HepG2 (cell line): Measurements from ENCODE around the gene NT5DC4. TPM values are rescaled to one million over a fixed set of nuclear protein-coding genes. Genes with fewer than 3 reads are reported as not detected.

Experiments
- ATAC-seq: fragments of 200-7000 bp; cut with Tn5 transposase; 3 replicates; pipeline ENCODE4 v1.9.1; 2020; ENCODE audit warnings: mild to moderate bottlenecking, moderate library complexity
- BruUV-seq: library from RNA; stranded (reverse); fragments of 400-500 nt; replicated peaks from 2 replicates; lab custom pipeline; 2021; lab: Mats Ljungman, UMichigan
- CTCF ChIA-PET: fragments of 300-600 bp; formaldehyde crosslinking; extraction: SDS; loops from one replicate; lab custom pipeline; 2021; ENCODE audit warnings: low total read pairs, inconsistent platforms, low intra/inter-chr PET ratio; lab: Yijun Ruan, JAX
- POLR2A ChIA-PET: fragments of 350-600 bp; sonication (Branson Sonifier 250); formaldehyde crosslinking; loops from one replicate; lab custom pipeline; 2020; ENCODE audit warnings: antibody characterized with exemption, inconsistent platforms; lab: Yijun Ruan, JAX
- DNase-seq: peaks from one replicate; pipeline ENCODE4 v3.0.0-alpha.2; 2015; ENCODE audit warnings: low spot score
- FAIRE-seq: peaks from 3 replicates; lab custom pipeline; 2011; peaks lifted over from hg19 to GRCh38; lab: Jason Lieb, UNC
- H2AFZ ChIP-seq: one replicate; pipeline ENCODE4 v1.6.1; 2011; ENCODE audit warnings: low read length, inconsistent platforms
- H3K27ac ChIP-seq: fragments of 300-600 bp; 3 replicates; pipeline ENCODE4 v1.8.0; 2011; ENCODE audit warnings: mixed run types, mild to moderate bottlenecking, mixed read lengths, low read length, inconsistent platforms; ENCODE audit not compliant: insufficient read depth; ENCODE audit errors: extremely low read length
- H3K27me3 ChIP-seq, 2 experiments: fragments of 200-600 bp in 1 of 2; 2 replicates in 1 of 2; 3 replicates in 1 of 2; pipeline versions ENCODE4 v1.6.0 to v1.8.0; 2011; ENCODE audit warnings: low read length in 2 of 2, mild to moderate bottlenecking in 2 of 2, moderate library complexity in 2 of 2, inconsistent platforms in 1 of 2; ENCODE audit not compliant: insufficient read depth in 2 of 2, control insufficient read depth in 1 of 2
- H3K36me3 ChIP-seq, 2 experiments: fragments of 200-600 bp in 1 of 2; replicated peaks in 1 of 2; 2 replicates in 1 of 2; 3 replicates in 1 of 2; pipeline versions ENCODE4 v1.5.1 to v1.8.0; 2011; ENCODE audit warnings: low read length in 2 of 2, inconsistent platforms in 1 of 2; ENCODE audit not compliant: insufficient read depth in 2 of 2, control insufficient read depth in 1 of 2
- H3K4me1 ChIP-seq: 2 replicates; pipeline ENCODE4 v1.5.1; 2012; ENCODE audit warnings: low read length, inconsistent platforms; ENCODE audit not compliant: insufficient read depth
- H3K4me2 ChIP-seq: 2 replicates; pipeline ENCODE4 v1.6.0; 2011; ENCODE audit warnings: low read depth, low read length, inconsistent platforms
- H3K4me3 ChIP-seq, 3 experiments: fragments of 200-600 bp in 1 of 3; sonication (generic), shearing (Covaris generic) in 1 of 3; replicated peaks in 1 of 3; 2 replicates each; pipeline ENCODE4 v1.5.1; 2011 to 2016; ENCODE audit warnings: low read length in 3 of 3, inconsistent platforms in 2 of 3, low read depth in 2 of 3, mild to moderate bottlenecking in 2 of 3, control low read depth in 1 of 3, mixed read lengths in 1 of 3; ENCODE audit not compliant: insufficient read depth in 1 of 3
- H3K79me2 ChIP-seq: one replicate; pipeline ENCODE4 v1.6.1; 2011; ENCODE audit warnings: low read length, inconsistent platforms; ENCODE audit not compliant: insufficient read depth
- H3K9ac ChIP-seq: 2 replicates; pipeline ENCODE4 v1.6.0; 2011; ENCODE audit warnings: mild to moderate bottlenecking, low read depth, low read length, inconsistent platforms; ENCODE audit not compliant: insufficient read depth
- H3K9me3 ChIP-seq: 2 replicates; pipeline ENCODE4 v1.5.1; 2012; ENCODE audit warnings: mild to moderate bottlenecking, low read length
- H4K20me1 ChIP-seq: 2 replicates; pipeline ENCODE4 v1.6.0; 2011; ENCODE audit warnings: inconsistent platforms, mild to moderate bottlenecking, low read length, moderate library complexity; ENCODE audit not compliant: insufficient read depth
- ELF1 ChIP-seq: sonication (generic); formaldehyde crosslinking; IDR thresholded peaks from 2 replicates; pipeline ENCODE4 v1.4.0; 2020; ENCODE audit warnings: missing genetic modification reagents
- GRHL1 ChIP-seq: sonication (generic); formaldehyde crosslinking; conservative IDR thresholded peaks from 2 replicates; pipeline ENCODE4 v1.8.0; 2022; ENCODE audit warnings: missing genetic modification reagents
- HNF4A ChIP-seq: sonication (generic); formaldehyde crosslinking; IDR thresholded peaks from 2 replicates; pipeline ENCODE4 v1.4.0; 2020; ENCODE audit warnings: missing genetic modification reagents
- MTA3 ChIP-seq: sonication (generic); formaldehyde crosslinking; IDR thresholded peaks from 2 replicates; pipeline ENCODE4 v1.4.0; 2020; ENCODE audit warnings: missing genetic modification reagents
- NR1H2 ChIP-seq: sonication (generic); formaldehyde crosslinking; IDR thresholded peaks from 2 replicates; pipeline ENCODE4 v1.8.1; 2022; ENCODE audit warnings: low read depth, missing genetic modification reagents, borderline replicate concordance
- NR3C1 ChIP-seq: sonication (generic); formaldehyde crosslinking; IDR thresholded peaks from 2 replicates; pipeline ENCODE4 v1.4.0; 2020; ENCODE audit warnings: missing genetic modification reagents
- POLR2A ChIP-seq, 2 experiments: IDR thresholded peaks; 2 replicates each; pipeline ENCODE4 v1.6.1; 2011; ENCODE audit warnings: low read depth in 2 of 2, low read length in 2 of 2, mild to moderate bottlenecking in 1 of 2, moderate library complexity in 1 of 2; ENCODE audit not compliant: insufficient read depth in 1 of 2
- RAD21 ChIP-seq: fragments of 450-650 bp; formaldehyde crosslinking; IDR thresholded peaks from 2 replicates; pipeline ENCODE4 v1.5.0; 2020; ENCODE audit warnings: mild to moderate bottlenecking
- RBM39 ChIP-seq: fragments of 200-400 bp; formaldehyde crosslinking; IDR thresholded peaks from one replicate; pipeline ENCODE4 v1.6.1; 2018; ENCODE audit warnings: antibody characterized with exemption, mild to moderate bottlenecking, low read depth, low read length; ENCODE audit not compliant: poor library complexity, severe bottlenecking
- SOX5 ChIP-seq: IDR thresholded peaks from 2 replicates; pipeline ENCODE4 v1.6.1; 2016; ENCODE audit warnings: borderline replicate concordance
- TP53 ChIP-seq: sonication (generic); formaldehyde crosslinking; conservative IDR thresholded peaks from 2 replicates; pipeline ENCODE4 v1.4.0; 2020; ENCODE audit warnings: missing genetic modification reagents
- XBP1 ChIP-seq: sonication (generic); formaldehyde crosslinking; IDR thresholded peaks from 2 replicates; pipeline ENCODE4 v1.5.0; 2020; ENCODE audit warnings: missing genetic modification reagents
- ZNF362 ChIP-seq: sonication (generic); formaldehyde crosslinking; IDR thresholded peaks from 2 replicates; pipeline ENCODE4 v1.4.0; 2020; ENCODE audit warnings: missing genetic modification reagents, mild to moderate bottlenecking, borderline replicate concordance
- ZNF432 ChIP-seq: sonication (generic); formaldehyde crosslinking; IDR thresholded peaks from 2 replicates; pipeline ENCODE4 v1.5.0; 2020; ENCODE audit warnings: missing genetic modification reagents, mild to moderate bottlenecking, borderline replicate concordance
- ZNF44 ChIP-seq: sonication (generic); formaldehyde crosslinking; IDR thresholded peaks from 2 replicates; pipeline ENCODE4 v1.5.1; 2020; ENCODE audit warnings: mild to moderate bottlenecking, missing genetic modification reagents
- ZSCAN20 ChIP-seq: sonication (generic); formaldehyde crosslinking; IDR thresholded peaks from 2 replicates; pipeline ENCODE4 v1.4.0; 2020; ENCODE audit warnings: missing genetic modification reagents, mild to moderate bottlenecking, borderline replicate concordance
- WGBS: methylation state at CpG from one replicate; pipeline ENCODE4 v1.1.6; 2017; ENCODE audit warnings: low lambda C conversion rate; 5-methylcytosine and 5-hydroxymethylcytosine counted together
- in situ Hi-C: cut with HindIII; loops from 2 replicates; pipeline ENCODE4 v1.10.0; 2017; ENCODE audit warnings: low pct_unique_long_range_greater_than_20kb; ENCODE audit not compliant: extremely low pct_ligation_motif_present
- intact Hi-C: fragments of 100-400 bp; cut with micrococcal nuclease; formaldehyde crosslinking; loops from one replicate; pipeline ENCODE4 v1.10.0; 2022; ENCODE audit not compliant: unreplicated experiment
- polyA plus RNA-seq, 8 experiments: library from polyadenylated mRNA; depleted of rRNA in 3 of 8; stranded (reverse) in 7 of 8; unstranded in 1 of 8; fragments of >200 nt; fragmentation: Illumina TruSeq in 4 of 8; extraction: Trizol in 4 of 8; gene quantifications; 2 replicates each; pipeline versions ENCODE4 v1.2.1 to v1.2.3, GENCODE V29; 2011 to 2016; ENCODE audit warnings: low read depth in 4 of 8, missing spikeins in 1 of 8, mixed read lengths in 1 of 8; ENCODE audit not compliant: insufficient read depth in 1 of 8
- total RNA-seq, 5 experiments: library from RNA; depleted of rRNA; stranded (reverse); fragments of >200 nt; fragmentation: Illumina TruSeq; extraction: Trizol; gene quantifications; 2 replicates each; pipeline ENCODE4 v1.2.3, GENCODE V29; 2016; ENCODE audit warnings: low read depth in 1 of 5

The NT5DC4 gene
- total and polyA plus RNA-seq, 2 of the 13 experiments (the other 11 are each of a cell fraction or from before 2014, with no cell fraction given): 0.04 to 4.2 TPM

GRCh38 chr2:112755444-112755843 is 34.6 kb downstream of the NT5DC4 start:
- DNase-seq (no peak), FAIRE-seq (no peak)
- intact Hi-C loops: no loop called here
- TF ChIP-seq GRHL1: no peak
- no peak for TF ChIP-seq NR1H2 (CRISPR knock-in tag)
- TF ChIP-seq MTA3 (CRISPR knock-in tag): no peak
- no peak for TF ChIP-seq RBM39
- no peak for TF ChIP-seq XBP1 (CRISPR knock-in tag)
- no peak for TF ChIP-seq ZNF44 (CRISPR knock-in tag)
- no peak for TF ChIP-seq ELF1 (CRISPR knock-in tag)
- TF ChIP-seq SOX5 (CRISPR knock-in tag): no peak
- TF ChIP-seq NR3C1 (CRISPR knock-in tag): no peak
- no peak for TF ChIP-seq TP53 (CRISPR knock-in tag)
- no peak for TF ChIP-seq ZNF362 (CRISPR knock-in tag)
- TF ChIP-seq POLR2A (IDR thresholded peaks at IDR 0.05; ENCODE audit: insufficient read depth in 1 of 2, low read depth in 2 of 2, low read length in 2 of 2): no peak
- no peak for TF ChIP-seq HNF4A
- TF ChIP-seq RAD21 (CRISPR knock-in tag): no peak
- no peak for TF ChIP-seq ZSCAN20
- TF ChIP-seq ZNF432 (CRISPR knock-in tag): no peak
- TF ChIP-seq, all 625 proteins: peak for 0
- peaks cover 2% of the 10 kb centered on the region for H3K79me2 ChIP-seq
- H2AFZ ChIP-seq: no peak overlapping the region
- CTCF ChIA-PET: no interaction called here
- POLR2A ChIA-PET: no interaction called here
- 97% methylated on average over 4 of the region's 4 CpGs for WGBS
- H3K9ac ChIP-seq: no peak overlapping the region
- in situ Hi-C loops: no loop called here
- ATAC-seq: no peak
- H3K4me1 ChIP-seq: peaks cover 32% of the 10 kb centered on the region
- no peak overlapping the region for H3K4me2 ChIP-seq
- peaks cover 10 to 65% of the 10 kb centered on the region in 2 experiments for H3K36me3 ChIP-seq
- H3K4me3 ChIP-seq: no peak overlapping the region
- BruUV-seq: no TSS peak
- H3K9me3 ChIP-seq: no peaks in the 10 kb centered on the region
- H3K27me3 ChIP-seq: no peaks in the 10 kb centered on the region
- H3K27ac ChIP-seq: no peak overlapping the region
- H4K20me1 ChIP-seq: no peaks in the 10 kb centered on the region
